NB4 (cell line): ENCODE measurements around the gene UBXN6.

Source experiments
- CTCF ChIP-seq: IDR thresholded peaks from one replicate; pipeline ENCODE4 v1.5.1; 2012; ENCODE audit warnings: low read depth, low read length
- TF ChIP-seq, protein P1 (sequence below): IDR thresholded peaks from 2 replicates; pipeline ENCODE4 v1.6.1; 2011; ENCODE audit warnings: low read depth, low read length

DNA sequence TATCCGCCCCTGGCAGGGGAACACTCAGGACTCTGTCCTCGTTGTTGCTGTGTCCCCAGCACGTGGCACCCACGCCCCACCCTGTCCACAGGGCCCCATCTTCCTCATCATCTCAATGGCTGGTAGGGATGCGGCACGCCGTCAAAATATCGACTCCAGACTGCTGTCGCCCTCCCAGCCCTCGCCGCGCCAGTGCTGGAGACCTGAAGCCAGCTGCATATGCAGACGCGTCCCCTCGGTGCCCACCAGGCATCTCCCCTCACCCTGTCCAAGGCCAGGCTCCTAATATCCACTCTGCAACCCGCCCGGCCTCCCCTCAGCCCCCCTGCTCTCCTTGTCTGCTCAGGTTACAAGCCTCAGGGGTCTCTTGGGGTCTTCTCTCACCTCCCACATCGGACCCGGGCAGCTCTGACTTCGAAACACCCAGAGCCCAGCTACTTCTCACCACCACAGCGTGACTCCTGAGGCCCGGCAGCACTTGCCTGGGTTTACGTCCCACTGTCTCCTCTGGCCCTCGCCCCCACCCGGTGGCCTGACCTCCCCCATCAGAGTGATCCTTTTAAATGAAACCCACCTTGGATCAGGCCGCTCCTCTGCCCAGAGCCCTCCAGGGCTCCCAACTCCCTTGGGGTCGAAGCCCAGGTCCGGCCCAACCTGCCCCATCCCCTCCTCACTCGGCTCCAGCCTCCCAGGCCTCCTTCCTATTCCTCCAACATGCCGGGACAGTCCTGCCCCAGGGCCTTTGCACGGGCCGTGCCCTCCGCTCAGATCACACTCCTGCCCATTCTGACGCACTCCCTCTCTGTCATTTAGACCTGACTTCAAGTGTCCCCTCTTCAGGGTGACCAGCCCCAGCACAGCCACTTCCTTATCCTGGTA is 48.2 kb upstream of the UBXN6 start:
- TF ChIP-seq CTCF = no peak
- TF ChIP-seq, protein P1, sequence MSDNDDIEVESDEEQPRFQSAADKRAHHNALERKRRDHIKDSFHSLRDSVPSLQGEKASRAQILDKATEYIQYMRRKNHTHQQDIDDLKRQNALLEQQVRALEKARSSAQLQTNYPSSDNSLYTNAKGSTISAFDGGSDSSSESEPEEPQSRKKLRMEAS = no peak
